ENCODE results near the gene DNAJC10. TPM values are rescaled to one million over a fixed set of nuclear protein-coding genes. Genes with fewer than 3 reads are reported as not detected.

DNAJC10 gene
- polyA plus RNA-seq, 1 experiment, result 22.6 TPM

GRCh38 chr2:182724656-182725055, 8.6 kb downstream of the DNAJC10 start:
- TF ChIP-seq, protein P1, sequence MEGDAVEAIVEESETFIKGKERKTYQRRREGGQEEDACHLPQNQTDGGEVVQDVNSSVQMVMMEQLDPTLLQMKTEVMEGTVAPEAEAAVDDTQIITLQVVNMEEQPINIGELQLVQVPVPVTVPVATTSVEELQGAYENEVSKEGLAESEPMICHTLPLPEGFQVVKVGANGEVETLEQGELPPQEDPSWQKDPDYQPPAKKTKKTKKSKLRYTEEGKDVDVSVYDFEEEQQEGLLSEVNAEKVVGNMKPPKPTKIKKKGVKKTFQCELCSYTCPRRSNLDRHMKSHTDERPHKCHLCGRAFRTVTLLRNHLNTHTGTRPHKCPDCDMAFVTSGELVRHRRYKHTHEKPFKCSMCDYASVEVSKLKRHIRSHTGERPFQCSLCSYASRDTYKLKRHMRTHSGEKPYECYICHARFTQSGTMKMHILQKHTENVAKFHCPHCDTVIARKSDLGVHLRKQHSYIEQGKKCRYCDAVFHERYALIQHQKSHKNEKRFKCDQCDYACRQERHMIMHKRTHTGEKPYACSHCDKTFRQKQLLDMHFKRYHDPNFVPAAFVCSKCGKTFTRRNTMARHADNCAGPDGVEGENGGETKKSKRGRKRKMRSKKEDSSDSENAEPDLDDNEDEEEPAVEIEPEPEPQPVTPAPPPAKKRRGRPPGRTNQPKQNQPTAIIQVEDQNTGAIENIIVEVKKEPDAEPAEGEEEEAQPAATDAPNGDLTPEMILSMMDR (IDR thresholded peaks at IDR 0.05; ENCODE audit: insufficient read depth, low read depth, low read length), result no peak
- H3K36me3 ChIP-seq (ENCODE audit: control insufficient read depth, insufficient read depth, low read length), result no peaks in the 10 kb centered on the region; the same call in 1 of the 2 replicates
- CTCF ChIA-PET, result interaction anchor here (0.6 kb wide), 1 partner anchor 265 kb away, joined by 3 read pairs; no protein-coding TSS in a partner anchor
- H3K27me3 ChIP-seq (ENCODE audit: control insufficient read depth, insufficient read depth, low read length), result no peaks in the 10 kb centered on the region
- POLR2A ChIA-PET, result no interaction called here
- DNase-seq (ENCODE audit: low read depth), result no peak
- H3K4me3 ChIP-seq (ENCODE audit: low read depth, low read length), result no peak overlapping the region

DNA sequence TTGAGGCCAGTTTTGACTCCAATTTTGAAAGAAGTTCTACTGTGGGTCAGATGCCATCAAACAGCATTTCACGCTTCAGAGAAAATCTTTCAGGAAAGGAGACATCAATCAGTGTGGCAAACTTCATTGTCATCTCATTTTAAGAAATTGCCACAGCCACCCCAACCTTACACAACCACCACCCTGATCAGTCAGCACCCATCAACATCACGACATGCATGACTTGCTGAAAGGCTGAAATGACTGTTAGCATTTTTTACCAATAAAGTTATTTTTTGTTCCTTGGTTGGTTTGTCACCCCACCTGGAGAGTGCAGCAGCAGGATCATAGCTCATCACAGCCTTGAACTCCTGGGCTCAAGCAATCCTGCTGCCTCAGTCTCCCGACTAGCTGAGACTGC, 10.4 kb downstream of the DNAJC10 start:
- TF ChIP-seq, protein P1 (IDR thresholded peaks at IDR 0.05; ENCODE audit: insufficient read depth, low read depth, low read length), result no peak
- Histone ChIP-seq H3K4me3 (ENCODE audit: low read depth, low read length) (no peak overlapping the region), H3K36me3 (ENCODE audit: control insufficient read depth, insufficient read depth, low read length) (no peaks in the 10 kb centered on the region; the same call in 1 of the 2 replicates), H3K27me3 (ENCODE audit: control insufficient read depth, insufficient read depth, low read length) (no peaks in the 10 kb centered on the region)
- POLR2A ChIA-PET, result no interaction called here
- no peak for DNase-seq (ENCODE audit: low read depth)
- CTCF ChIA-PET, result no interaction called here

DNA sequence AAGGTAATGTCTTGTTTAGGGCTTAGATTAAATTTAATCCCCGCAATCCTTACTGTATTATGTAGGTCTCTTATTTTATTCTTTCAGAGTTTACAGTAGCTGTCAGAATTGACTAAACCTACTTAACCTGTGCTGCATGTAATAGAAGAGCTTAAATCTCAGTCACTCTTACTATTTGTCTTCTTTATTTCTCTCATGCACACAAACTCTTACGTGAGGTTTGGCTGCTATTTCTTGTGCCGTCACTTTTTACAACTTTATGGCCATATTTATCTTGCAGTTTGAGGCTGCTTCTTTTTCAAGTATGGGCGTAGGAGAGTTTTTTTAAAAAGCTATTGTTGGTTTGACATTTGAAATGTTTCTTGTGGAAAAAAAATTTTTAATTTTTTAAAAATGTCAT, 12.0 kb downstream of the DNAJC10 start:
- POLR2A ChIA-PET, result interaction anchor here (0.5 kb wide), 1 partner anchor 28 kb away, joined by 4 read pairs; no protein-coding TSS in a partner anchor
- no peaks in the 10 kb centered on the region for H3K27me3 ChIP-seq (ENCODE audit: control insufficient read depth, insufficient read depth, low read length)
- DNase-seq (ENCODE audit: low read depth), result no peak
- TF ChIP-seq, protein P1 (IDR thresholded peaks at IDR 0.05; ENCODE audit: insufficient read depth, low read depth, low read length), result no peak
- H3K4me3 ChIP-seq (ENCODE audit: low read depth, low read length), result no peak overlapping the region
- CTCF ChIA-PET, result interaction anchor here (1.2 kb wide), 1 partner anchor 12 kb away, joined by 4 read pairs; the partner anchor contains the start of gene DNAJC10
- H3K36me3 ChIP-seq (ENCODE audit: control insufficient read depth, insufficient read depth, low read length), result peaks cover 2% of the 10 kb centered on the region; the same call in 1 of the 2 replicates

DNA sequence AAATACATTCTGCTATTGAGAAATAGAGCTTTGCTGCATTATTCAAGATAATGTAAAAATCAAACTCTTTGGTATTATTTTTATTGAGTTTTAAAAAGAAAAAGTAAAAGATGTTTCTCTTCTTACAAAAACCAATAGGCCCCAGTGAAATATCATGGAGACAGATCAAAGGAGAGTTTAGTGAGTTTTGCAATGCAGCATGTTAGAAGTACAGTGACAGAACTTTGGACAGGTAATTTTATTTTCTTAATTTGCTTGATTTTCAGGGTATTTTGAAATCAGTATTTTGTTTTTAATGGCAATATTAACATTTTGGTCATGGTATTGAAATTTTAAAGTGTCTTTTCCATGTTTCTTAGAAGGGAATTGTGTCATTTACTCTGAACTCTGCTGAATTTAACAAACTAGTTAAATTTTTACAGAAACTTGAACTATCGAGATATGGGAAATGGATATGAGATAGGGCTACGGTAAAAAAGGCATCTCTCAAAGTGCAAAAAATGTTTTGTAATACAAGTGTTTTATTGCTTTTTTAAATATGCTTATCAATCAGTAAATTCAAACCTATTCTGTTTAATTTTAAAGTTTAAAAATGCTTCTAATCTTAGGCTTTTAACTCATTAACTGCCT, 13.8 kb downstream of the DNAJC10 start:
- TF ChIP-seq, protein P1 (IDR thresholded peaks at IDR 0.05; ENCODE audit: insufficient read depth, low read depth, low read length), result no peak
- ChIA-PET POLR2A (no interaction called here), CTCF (no interaction called here)
- Histone ChIP-seq H3K36me3 (ENCODE audit: control insufficient read depth, insufficient read depth, low read length) (peaks cover 2% of the 10 kb centered on the region; the same call in 1 of the 2 replicates), H3K4me3 (ENCODE audit: low read depth, low read length) (no peak overlapping the region), H3K27me3 (ENCODE audit: control insufficient read depth, insufficient read depth, low read length) (no peaks in the 10 kb centered on the region)
- DNase-seq (ENCODE audit: low read depth), result no peak

- TF ChIP-seq, protein P1 (IDR thresholded peaks at IDR 0.05; ENCODE audit: insufficient read depth, low read depth, low read length), result no peak
- peaks cover 2% of the 10 kb centered on the region; the same call in 1 of the 2 replicates for H3K36me3 ChIP-seq (ENCODE audit: control insufficient read depth, insufficient read depth, low read length)
- CTCF ChIA-PET, result no interaction called here
- POLR2A ChIA-PET, result no interaction called here
- no peaks in the 10 kb centered on the region for H3K27me3 ChIP-seq (ENCODE audit: control insufficient read depth, insufficient read depth, low read length)
- no peak for DNase-seq (ENCODE audit: low read depth)
- no peak overlapping the region for H3K4me3 ChIP-seq (ENCODE audit: low read depth, low read length)
Observed at GRCh38 chr2:182730486-182730885, 14.4 kb downstream of the DNAJC10 start.
